B cell (primary cell): ENCODE data around the gene NCAPH2.

ENCODE experiments used
- CTCF ChIP-seq: fragments of 200-600 bp; IDR thresholded peaks from one replicate; pipeline ENCODE4 v1.8.0; 2022; ENCODE audit warnings: antibody characterized with exemption, mild to moderate bottlenecking
- EZH2 ChIP-seq: IDR thresholded peaks from 2 replicates; pipeline ENCODE4 v1.6.1; 2012; ENCODE audit warnings: borderline replicate concordance, low read depth, mild to moderate bottlenecking, moderate library complexity, low read length; ENCODE audit not compliant: insufficient read depth, poor library complexity, severe bottlenecking

GRCh38 chr22:50482107-50483074, 25.6 kb upstream of the NCAPH2 start:
- TF ChIP-seq CTCF (no peak), EZH2 (no peak)
